GM19463 (cell line): ENCODE measurements around the gene COX14.
"Not testable (repeated sequence)": the region's sequence is repeated elsewhere in the genome, so short reads cannot be mapped to it uniquely, and the experiment has no call there.

Experiments used
- ATAC-seq: cut with Tn5 transposase; IDR thresholded peaks from one replicate; pipeline ENCODE4 v1.9.1; 2021; ENCODE audit warnings: mild to moderate bottlenecking, moderate library complexity; ENCODE audit not compliant: unreplicated experiment

COX14 gene

DNA sequence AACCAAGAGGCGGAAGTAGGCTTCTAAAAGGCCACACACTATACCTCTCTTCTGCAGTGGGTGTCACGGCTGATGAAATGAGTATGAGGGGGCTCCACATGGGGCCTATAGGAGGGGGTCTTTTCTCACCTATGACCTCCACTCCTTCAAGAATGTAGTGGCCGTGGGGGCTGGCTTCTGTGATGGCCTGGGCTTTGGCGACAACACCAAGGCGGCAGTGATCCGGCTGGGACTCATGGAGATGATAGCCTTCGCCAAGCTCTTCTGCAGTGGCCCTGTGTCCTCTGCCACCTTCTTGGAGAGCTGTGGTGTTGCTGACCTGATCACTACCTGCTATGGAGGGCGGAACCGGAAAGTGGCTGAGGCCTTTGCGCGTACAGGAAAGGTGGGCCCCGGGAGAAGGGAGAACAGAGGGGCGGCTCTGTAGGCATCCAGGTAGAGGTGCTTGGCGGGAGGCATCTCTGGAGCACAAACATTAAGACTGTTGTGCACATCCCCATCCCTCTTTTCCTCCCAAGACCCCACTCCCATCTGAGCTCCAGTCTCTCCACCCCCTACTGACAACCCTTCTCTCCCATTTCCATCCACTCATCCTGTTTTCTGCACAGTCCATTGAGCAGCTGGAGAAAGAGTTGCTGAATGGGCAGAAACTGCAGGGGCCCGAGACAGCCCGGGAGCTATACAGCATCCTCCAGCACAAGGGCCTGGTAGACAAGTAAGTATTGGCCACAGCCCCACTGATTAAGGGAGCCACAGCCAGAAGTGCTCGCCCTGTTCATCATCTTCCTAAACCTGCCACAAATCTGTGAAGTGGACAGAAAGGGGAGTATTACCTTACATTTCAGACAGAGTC, 4.4 kb upstream of the COX14 start:
- no peak for ATAC-seq

DNA sequence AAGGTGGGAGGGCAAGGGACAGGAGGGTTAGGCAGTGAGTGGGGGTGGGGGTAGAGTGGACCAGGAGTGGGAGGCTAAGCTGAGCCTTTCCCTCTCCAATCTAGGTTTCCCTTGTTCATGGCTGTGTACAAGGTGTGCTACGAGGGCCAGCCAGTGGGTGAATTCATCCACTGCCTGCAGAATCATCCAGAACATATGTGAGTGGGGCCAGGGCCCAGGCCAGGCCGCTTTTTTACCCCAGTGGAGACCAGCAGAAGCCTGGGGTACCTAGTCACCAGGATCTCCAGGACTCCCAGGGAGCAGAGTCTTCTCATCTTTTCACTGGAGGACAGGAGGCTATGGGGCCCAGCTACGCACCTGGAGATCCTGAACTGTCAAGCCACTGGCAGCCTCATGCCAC, 2.7 kb upstream of the COX14 start:
- no peak for ATAC-seq

DNA sequence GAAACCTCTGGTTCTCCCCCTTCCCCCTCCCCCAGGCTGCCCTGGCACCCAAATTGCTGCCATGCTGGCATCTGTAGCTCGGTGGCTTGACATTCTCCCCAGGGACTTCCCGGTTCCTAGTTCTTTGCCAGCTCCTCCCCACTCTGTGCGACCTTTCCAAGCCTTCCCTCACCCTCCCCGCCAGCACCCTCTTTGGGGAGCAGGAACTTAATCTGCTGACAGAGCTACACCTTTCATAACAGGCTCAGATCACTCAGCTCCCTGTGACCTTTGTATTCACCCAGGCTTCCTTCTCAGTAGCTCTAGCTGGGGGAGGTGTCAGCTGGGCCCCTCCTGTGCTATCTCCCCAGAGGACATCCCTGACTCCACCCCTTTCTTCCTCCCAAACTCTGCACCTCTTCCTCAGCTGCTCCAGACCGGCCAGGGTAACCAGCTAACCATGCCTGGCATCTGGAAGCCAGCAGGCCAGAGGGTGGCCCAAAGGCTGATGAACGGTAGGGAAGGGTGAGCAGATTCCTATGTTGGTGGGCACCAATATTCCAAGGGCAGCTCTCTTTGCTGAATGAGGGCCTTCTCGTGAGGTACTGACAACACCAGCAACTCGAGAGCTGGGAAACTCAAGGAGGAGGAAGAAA, 1.8 kb upstream of the COX14 start:
- ATAC-seq = no peak

DNA sequence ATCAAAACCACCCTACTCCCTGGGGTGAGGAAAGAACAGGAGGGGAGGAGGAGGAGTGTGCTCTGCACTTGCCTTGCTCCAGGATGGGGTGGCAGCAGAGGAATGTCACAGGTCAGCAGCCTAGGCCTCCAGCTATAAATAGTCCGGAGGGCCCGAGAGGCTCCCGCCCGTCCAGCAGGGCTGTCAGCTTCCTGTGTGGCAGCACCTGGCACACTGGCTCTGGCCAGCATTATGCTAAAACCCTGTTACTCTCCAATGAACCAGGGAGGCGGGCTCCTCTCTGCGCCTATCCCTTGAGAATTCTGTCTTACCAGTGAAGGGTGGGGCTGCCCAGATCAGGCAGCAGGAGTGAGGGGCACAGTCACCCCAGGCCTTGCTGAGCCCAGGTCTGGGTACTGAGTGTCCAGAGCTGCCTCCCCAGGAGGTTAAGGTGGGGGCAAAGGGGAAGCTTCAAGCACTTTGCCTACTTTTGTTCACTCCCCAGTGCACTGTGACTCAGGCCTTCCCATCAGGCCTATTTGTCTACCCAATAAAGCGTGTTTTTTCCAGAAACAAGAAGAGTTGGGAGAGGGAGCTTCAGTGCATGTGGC, 1.2 kb upstream of the COX14 start:
- no peak for ATAC-seq

DNA sequence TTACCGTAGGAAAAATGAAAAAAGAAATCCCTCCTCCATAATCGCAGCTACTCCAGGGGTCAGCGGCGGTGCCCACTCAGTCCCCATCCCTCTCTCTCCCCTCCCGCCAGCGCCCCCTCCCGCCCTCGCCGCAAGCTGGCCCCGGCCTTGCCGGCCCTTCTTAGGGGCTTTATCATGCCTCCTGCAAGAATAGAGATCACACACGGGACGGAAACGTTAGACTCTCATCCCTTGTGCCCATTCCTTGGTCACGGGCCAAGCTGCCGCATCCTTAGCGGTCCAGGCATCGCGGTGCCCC, 692 bp upstream of the COX14 start:
- no peak for ATAC-seq

DNA sequence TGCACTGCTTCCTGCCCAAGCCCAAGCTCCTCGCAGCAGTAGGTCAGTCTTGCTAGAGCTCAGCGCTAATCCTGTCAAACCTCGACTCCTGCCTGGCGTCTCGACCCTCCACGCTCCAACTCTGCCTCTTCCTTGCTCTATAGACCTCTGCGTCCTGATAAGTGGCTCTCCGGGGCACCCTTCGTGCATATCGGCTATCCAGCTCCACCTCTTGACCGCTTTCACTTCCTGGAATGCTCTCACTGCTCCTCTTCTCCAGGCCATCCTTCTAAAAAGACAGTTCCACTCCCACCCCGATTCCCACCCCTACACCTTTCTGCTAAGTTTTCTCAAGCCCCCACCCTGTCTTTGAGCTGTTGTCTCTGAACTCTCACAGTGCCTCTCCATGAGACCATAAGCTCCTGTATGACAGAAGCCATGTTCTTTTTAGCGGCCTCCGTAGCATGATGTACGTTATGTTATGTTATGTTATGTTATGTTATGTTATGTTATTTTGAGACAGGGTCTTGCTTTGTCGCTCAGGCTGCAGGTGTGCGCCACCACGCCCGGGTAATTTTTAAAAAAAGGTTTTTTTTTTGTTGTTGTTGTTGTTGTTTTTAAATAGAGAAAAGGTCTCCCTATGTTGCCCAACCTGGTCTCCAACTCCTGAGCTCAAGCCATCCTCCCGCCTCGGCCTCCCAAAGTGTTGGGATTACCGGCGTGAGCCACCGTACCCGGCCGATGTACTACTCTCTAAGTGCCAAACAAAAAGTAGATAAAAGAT, 601 bp downstream of the COX14 start:
- no peak for ATAC-seq

DNA sequence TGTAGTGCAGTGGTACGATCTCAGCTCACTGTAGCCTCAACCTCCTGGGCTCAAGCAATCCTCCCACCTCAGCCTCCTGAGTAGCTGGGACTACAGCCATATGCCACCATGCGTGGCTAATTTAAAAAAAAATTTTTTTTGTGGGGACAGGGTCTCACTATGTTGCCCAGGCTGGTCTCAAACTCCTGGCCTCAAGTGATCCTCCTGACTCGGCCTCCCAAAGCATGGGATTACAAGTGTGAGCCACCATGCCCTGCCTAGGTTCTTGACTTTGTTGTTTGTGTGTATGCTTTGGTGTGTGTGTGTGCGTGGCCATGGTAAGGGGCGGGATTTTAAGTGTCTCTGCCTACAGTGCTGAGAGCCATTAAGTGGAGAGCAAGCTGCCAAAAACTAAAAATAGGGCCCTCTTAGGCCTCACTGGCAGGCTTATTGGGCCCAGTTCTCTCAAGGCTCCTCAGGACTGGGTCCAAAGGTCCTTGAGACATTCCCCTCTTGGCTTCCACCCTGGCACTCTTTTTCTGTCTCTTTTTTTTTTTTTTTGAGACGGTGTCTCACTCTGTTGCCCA, 5.1 kb downstream of the COX14 start:
- no peak for ATAC-seq

DNA sequence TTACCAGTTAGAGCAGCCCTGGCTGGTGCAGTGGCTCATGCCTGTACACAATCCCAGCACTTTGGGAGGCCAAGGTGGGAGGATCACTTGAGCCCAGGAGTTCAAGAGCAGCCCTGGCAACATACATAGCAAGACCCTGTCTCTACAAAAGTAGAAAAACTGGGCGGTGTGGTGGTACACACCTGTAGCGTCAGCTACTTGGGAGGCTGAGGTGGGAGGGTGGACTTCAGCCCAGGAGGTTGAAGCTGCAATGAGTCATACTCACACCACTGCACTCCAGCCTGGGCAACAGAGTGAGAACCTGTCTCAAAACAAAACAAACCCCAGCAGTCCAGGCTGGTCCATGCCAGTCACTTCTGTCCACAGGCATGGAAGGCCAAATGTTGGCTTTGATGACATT, 7.4 kb downstream of the COX14 start:
- ATAC-seq = no peak

DNA sequence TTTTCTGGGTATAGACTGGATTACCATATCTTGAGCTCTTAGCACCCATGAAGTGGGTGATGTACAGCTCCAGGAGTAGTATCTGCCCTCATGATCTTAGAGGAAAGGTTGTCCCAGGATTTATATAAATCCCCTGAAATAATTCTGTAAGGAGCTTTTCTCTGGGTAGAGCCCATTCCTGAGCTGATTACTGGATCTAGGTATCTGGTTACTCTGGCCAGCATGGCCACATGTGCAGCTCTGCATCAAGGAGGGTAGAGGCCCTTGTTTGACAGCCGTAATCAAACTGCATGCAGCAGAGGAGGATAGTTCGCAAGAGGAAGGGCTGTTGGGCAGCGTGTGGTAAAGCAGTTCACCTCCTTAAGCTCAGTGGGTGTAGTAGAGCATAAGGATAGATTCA, 8.5 kb downstream of the COX14 start:
- ATAC-seq = no peak

DNA sequence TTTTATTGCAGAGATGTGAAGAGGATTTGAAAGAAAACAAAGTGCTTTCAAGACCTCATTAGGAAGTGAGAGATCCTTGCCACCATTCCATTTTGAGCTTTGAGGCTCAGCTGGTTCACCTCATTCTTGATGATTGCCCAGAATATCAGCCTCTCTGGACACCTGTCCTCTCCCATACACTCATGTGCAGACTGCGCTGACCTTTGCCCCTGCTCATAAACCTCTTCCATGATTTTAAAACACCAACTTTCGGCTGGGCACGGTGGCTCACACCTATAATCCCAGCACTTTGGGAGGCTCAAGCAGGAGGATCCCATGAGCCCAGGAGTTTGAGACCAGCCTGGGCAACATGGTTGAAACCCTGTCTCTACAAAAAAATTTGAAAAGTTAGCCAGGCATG, 8.9 kb downstream of the COX14 start:
- no peak for ATAC-seq

DNA sequence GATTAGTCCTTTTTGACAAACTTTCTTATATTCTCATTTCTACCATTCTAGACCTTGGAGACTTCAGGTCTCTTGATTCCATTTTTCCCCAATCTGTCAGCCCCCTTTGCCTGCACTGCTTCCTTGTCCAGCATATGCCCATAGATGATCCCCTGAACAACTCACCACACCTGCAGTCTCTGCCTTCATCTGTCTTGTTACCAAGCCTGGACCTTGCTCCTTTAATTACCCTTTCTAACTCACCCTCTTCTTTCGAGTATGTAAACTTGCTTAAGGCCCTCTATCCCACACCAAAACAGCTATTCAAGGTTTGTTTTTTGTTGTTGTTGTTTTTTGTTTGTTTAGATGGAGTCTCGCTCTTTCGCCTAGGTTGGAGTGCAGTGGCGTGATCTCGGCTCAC, 9.6 kb downstream of the COX14 start:
- ATAC-seq = no peak

DNA sequence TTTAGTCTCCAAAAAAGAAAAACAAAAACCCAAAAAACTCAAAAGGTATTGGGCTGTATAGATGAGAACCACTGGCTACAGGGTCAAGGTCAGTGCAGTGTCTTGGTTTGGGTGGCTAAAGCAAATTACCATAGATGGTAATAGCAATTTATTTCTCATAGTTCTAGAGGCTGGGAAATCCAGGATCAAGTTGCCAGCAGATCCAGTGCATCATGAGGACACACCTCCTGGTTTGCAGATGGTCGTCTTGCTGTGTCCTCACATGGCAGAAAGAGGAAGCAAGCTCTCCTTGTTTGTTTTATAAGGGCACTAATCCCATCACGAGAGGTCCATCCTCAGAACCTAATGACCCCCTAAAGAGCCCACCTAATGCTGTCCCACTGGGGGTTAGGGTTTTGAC, 11.2 kb downstream of the COX14 start:
- ATAC-seq = no peak

DNA sequence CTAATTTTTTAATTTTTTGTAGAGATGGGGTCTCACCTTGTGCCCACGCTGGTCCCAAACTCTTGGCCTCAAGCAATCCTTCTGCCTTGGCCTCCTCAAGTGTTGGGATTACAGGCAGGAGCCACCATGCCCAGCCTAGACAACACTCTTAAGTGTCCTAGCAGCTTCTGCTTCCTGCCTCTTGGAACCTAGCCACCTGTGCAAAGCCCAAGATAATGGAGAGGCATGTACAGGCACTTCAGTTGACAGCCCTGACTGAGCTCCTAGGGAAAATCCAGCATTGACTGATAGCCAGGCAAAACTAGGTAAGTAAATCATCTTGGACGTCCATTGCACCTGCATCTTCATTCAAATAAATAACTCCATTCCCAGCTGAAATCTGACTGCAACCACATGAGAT, 15.5 kb downstream of the COX14 start:
- ATAC-seq = no peak

DNA sequence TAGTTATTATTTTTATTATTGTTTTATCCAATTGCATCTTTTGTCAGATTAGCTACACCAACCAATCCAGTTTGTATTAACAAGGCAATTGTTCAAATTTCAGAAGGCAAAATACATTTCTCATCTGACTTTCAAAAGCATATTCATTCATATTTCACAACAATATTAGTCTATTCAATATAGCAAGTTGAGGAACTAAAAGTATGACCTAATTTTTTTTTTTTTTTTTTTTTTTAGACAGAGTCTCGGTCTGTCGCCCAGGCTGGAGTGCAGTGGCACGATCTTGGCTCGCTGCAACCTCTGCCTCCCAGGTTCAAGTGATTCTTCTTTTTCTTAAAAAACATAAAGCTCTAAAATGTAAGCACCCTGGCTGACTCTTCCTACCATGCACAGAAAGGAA, 17.3 kb downstream of the COX14 start:
- no peak for ATAC-seq

DNA sequence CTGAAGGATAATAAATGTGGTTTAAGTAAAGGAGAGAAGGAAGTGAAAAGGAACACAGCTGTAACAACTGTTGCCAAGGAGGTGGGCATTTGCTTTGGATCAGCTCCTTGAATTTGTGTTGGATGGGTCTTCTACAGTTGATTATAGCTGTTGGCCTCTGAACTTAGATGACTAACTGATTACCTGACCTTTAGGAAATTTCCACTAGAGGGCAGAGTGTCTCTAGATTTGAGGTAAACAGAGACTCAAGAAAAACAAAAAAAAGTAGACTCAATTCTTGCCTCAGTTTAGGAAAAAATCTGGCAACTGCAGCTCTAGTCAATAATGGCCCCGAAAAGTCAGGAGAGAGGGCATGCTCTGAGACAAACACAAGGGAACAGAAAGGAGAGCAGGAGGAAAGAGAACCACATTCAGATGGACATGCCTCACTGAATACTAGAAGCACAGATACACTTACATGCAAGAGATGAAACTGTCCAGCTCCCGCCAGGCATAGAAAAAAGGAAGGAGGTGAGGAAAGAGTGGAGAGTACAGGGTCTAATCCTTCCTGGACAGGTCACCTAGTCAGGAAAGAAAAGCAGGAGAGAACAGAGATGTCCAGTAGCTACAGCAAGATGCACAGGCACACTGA, 20.6 kb downstream of the COX14 start:
- ATAC-seq = no peak

DNA sequence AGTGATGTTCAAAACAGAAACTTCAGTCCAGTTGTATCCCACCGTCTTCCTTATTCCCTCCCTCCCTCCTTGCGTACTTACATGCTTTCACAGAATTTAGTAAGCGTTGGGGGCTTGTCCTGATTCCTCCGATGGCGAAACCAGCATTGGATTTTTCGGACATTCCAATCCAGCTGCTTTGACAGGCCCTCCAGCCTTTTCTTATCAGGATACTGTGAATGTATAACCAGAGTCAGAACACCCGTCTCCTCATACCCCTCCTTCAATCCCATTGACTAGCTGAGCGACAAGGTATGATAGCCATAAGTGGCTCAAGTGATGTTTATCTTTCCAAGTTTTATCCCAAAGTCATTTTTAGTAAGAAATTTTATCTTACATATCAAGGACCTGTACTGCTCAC, 31.0 kb downstream of the COX14 start:
- ATAC-seq = no peak

DNA sequence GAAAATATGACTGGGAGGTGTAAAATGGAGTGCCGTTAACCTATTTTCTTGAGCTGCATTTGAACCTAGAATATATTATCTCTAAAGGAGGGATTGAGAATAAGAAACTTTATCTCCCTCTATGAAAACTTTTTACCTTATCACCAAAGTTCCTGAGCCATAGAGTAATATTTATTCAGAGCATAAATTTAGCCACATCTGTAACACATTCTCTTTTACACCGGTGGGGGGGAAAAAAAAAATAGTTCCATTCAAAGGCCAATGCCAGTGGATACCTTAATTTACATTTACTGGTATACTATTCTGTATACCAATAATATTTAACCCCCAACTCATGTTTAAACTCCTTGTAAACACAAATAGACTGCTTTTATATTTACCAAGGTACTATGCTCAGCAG, 33.4 kb downstream of the COX14 start:
- no peak for ATAC-seq

DNA sequence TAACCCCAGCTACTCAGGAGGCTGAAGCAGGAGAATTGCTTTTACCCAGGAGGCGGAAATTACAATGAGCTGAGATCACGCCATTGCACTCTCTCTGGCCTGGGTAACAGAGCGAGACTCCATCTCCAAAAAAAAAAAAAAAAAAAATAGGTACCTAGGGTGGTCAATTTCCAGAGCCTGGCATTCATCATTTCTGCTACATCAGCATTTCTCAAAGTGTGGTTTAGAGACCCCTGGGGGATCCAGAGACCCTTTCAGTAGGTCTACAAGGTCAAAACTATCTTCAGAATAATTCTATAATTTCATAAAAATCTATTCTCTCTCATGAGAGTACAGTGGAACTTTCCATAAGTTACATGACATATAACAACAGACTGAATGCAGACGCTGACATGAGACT, 35.2 kb downstream of the COX14 start:
- ATAC-seq = no peak

DNA sequence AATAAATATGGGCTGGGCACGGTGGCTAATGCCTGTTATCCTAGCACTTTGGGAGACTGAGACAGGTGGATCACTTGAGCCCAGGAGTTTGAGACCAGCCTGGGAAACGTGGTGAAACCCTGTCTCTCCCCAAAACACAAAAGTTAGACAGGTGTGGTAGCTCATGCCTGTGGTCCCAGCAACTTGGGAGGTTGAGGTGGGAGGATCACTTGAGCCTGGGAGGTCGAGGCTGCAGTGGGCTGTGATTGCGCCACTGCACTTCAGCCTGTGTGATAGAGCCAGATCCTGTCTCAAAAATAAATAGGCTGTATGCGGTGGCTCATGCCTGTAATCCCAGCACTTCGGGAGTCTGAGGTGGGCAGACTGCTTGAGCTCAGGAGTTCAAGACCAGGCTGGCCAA, 36.0 kb downstream of the COX14 start:
- not testable (repeated sequence) for ATAC-seq

DNA sequence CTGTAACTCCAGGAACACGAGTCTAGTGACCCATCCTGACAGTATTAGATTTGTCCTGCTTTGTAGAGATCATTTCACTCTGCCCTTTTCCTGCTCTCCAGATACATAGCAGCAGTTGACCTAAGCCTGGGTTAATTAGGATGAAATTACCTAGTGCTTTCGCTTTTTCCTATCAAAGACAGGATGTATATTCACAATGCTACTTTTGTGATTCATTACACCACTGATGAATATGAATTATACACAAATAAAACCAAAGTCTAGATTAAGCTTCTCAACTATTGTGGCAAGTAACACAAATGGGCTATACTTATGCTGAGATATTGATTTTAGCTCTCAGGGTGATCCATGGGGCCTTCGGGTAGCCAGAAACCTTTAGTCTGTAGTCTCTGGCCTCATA, 37.3 kb downstream of the COX14 start:
- ATAC-seq = no peak
